CD4-positive, alpha-beta T cell treated with Interleukin-4 for 4 hours (primary cell): Measurements from ENCODE around the gene UGGT1.

Experiments
- DNase-seq: peaks from one replicate; pipeline ENCODE4 v3.0.0-alpha.2; 2020

The UGGT1 gene, protein sequence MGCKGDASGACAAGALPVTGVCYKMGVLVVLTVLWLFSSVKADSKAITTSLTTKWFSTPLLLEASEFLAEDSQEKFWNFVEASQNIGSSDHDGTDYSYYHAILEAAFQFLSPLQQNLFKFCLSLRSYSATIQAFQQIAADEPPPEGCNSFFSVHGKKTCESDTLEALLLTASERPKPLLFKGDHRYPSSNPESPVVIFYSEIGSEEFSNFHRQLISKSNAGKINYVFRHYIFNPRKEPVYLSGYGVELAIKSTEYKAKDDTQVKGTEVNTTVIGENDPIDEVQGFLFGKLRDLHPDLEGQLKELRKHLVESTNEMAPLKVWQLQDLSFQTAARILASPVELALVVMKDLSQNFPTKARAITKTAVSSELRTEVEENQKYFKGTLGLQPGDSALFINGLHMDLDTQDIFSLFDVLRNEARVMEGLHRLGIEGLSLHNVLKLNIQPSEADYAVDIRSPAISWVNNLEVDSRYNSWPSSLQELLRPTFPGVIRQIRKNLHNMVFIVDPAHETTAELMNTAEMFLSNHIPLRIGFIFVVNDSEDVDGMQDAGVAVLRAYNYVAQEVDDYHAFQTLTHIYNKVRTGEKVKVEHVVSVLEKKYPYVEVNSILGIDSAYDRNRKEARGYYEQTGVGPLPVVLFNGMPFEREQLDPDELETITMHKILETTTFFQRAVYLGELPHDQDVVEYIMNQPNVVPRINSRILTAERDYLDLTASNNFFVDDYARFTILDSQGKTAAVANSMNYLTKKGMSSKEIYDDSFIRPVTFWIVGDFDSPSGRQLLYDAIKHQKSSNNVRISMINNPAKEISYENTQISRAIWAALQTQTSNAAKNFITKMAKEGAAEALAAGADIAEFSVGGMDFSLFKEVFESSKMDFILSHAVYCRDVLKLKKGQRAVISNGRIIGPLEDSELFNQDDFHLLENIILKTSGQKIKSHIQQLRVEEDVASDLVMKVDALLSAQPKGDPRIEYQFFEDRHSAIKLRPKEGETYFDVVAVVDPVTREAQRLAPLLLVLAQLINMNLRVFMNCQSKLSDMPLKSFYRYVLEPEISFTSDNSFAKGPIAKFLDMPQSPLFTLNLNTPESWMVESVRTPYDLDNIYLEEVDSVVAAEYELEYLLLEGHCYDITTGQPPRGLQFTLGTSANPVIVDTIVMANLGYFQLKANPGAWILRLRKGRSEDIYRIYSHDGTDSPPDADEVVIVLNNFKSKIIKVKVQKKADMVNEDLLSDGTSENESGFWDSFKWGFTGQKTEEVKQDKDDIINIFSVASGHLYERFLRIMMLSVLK (N-terminal part only)

DNA sequence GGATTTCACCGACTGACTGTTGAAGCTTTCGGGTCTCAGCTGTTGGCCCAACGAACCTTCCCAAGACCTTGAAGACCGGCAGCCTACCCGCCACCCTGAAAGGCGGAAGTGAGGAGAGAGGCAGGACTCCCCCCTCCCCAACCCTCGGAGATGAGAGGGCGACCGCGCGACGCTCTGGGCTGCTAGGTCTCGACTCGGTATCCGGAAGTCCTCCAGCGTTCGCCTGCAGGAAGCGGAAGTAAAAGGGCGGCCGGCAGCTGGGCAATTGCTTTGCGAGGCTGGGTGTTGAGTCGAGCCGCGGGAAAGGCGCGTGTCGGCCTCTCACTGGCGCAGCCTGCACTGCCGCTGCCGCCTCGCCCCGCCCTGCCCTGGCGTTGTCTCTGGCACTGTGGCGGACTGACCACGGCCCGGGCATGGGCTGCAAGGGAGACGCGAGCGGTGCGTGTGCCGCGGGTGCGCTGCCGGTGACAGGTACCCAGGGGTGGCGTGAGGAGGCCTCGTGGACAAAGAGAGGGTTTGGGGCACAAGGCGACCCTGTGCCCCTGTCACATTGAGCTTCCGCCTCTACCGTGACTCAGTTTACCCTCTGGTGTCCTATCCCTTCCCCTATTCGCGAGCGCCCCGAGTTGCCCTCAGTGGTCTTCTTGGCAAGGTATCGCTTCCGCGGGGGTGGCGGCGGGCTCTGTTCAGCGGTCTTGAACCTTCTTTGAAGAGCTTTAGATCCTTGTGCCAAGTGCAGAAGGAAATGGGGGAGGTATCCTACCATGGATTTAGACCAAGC, at the start of gene UGGT1:
Gene UGGT1, plus strand, starts transcription at position 256 of the 781 bp plus-strand sequence. Its CDS starts 158 bp downstream, at position 414.
- peak; percentile 95 for DNase-seq

DNA sequence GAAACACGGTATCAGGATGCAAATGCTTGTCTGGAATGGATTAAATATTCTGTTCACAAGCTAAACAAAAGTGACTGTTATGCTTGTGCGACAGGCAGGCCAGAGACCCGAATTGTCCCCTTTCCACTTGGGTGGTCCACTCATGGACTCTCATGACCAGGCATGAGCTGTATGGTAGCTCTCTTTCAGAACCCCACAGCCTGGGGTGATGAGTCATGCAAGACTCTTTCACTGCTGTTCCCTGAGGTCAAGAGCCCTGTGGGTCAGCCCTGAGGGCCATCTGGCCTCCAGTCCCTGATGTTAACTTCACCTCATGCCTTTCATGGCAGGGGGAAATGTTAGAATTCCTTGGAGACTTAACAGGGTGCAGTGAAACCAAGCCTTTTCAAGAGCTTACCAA, 49.4 kb upstream of the UGGT1 start:
- no peak for DNase-seq

DNA sequence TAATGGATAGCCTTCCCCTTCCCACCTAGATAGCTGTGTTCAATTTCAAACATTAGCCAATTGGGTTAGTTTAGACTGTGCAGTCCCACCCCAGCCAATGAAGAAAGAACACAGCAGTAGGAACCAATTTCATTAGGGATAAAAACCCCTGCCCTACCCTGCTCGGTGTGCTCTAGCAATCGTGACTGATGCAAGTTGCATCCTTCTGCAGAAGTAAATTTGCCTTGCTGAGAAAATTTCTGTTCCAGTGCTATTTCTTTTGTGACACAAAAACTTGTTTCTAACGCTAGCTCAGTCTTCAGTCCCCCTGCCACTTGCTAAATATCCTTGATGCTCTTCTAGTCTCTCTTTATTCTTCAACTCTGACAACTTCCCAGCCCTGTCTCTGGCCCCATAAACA, 48.0 kb upstream of the UGGT1 start:
- no peak for DNase-seq

GRCh38 chr2:128053331-128053730, 37.7 kb upstream of the UGGT1 start:
- no peak for DNase-seq

- DNase-seq = no peak
Observed at GRCh38 chr2:128054104-128054885, 36.7 kb upstream of the UGGT1 start.

GRCh38 chr2:128057334-128057733, 33.7 kb upstream of the UGGT1 start:
- no peak for DNase-seq

GRCh38 chr2:128058114-128058513, 32.9 kb upstream of the UGGT1 start:
- no peak for DNase-seq

DNA sequence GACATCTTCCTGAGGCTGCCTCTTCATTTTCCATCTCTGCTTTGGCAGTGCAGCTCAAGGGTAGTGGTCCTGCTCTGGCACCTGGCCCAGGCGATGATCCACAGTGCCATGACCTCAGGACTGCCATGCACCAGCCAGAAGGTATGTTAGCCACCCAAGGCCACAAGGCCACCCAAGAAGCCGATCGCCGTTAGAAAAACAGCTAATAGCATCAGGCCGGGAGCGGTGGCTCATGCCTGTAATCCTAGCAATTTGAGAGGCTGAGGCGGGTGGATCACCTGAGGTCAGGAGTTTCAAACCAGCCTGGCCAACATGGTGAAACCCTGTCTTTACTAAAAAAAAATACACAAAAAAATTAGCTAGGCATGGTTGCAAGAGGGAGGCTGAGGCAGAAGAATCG, 28.4 kb upstream of the UGGT1 start:
- no peak for DNase-seq

DNA sequence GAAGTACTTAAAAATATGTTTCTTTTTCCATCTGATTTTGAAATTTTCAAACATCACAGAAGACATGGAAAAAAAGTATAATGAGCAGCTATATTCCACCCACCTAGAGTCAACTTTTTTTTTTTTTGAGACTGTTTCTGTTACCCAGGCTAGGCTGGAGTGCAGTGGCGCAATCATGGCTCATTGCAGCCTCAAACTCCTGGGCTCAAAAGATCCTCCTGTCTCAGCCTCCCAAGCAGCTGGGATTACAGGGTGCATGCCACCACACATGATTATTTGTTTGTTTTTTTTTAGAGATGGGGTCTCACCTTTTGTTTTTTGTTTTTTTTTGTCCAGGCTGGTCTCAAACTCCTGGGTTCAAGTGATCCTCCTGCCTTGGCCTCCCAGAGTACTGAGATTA, 26.6 kb upstream of the UGGT1 start:
- DNase-seq = no peak

DNA sequence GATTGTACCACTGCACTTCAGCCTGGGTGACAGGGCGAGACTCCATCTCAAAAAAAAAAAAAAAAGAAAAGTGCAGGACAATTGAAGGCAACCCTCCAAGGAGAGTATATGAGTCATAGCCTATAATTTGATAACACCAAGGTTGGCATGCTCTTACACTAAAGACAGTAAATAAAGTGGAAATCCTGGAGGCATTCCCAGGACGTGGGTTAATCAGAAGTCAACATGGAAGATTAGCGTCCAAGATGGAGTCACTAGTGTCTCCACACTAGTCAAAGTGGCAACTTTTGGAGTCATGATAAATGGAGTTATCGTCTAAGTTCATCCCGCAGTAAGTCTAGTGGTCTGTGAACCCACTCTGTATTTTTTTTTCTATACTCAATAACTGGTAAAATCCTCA, 21.2 kb upstream of the UGGT1 start:
- no peak for DNase-seq

DNA sequence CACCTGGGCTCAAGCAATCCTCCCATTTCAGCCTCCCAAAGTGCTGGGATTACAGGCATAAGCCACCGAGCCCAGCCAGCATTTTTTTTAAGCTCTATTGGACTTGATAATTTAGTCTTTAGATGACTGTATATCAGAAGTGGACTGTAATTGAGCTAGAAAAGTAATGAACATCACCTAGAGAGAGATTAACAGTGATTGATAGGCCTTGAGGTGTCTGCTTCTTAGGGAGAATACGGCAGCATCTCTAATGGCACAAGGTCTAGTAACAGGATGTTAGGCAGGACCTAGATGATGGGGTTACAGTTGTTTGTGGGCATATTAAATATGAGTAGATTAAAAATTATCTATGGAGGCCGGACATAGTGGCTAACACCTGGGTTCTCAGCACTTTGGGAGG, 17.7 kb upstream of the UGGT1 start:
- DNase-seq = no peak

DNA sequence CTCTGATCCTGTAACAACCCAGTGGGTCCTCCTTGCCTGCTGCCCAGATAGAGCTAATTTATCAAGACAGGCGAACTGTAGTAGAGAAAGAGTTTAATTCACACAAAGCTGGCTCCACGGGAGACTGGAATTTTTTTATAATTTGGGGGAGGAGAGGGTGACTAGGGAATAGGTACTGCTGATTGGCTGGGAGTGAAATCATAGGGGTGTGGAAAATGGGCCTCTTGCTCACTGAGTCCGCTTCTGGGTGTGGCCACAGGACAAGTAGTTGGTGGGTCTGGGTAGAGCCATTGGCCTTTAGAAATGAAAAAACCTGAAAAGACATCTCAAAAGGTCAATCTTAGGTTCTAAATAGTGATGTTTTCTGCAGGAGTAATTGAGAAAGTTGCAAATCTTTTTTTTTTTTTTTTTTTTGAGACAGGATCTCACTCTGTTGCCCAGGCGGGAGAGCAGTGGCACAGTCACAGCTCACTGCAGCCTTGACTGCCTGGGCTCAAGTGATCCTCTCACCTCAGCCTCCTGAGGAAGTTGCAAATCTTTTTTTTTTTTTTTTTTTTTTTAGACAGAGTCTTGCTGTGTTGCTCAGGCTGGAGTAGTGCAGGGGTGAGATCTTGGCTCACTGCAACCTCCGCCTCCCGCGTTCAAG, 14.4 kb upstream of the UGGT1 start:
- no peak for DNase-seq

GRCh38 chr2:128084757-128085156, 6.2 kb upstream of the UGGT1 start:
- no peak for DNase-seq

GRCh38 chr2:128086244-128086643, 4.8 kb upstream of the UGGT1 start:
- no peak for DNase-seq

DNA sequence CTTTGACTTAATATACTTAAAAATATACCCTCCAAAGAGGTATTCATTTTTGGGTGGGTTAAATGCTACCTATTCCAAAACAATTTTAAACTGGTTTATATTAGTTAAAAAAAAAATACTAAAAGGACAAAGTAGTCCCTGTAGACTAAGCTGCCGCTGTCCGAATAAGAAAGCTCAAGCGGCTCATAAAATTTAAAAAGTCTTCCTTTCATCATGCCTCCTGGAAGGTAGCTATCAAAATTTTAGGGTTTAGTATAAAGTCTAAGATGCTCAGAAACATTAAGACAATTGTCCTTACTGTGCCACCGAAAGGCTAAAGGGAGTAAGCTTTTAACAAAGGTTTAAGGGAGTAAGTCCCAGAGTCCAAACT, 440 bp upstream of the UGGT1 start:
- no peak for DNase-seq

- peak; percentile 29 for DNase-seq
Observed at GRCh38 chr2:128091726-128092080, 703 bp downstream of the UGGT1 start.

DNA sequence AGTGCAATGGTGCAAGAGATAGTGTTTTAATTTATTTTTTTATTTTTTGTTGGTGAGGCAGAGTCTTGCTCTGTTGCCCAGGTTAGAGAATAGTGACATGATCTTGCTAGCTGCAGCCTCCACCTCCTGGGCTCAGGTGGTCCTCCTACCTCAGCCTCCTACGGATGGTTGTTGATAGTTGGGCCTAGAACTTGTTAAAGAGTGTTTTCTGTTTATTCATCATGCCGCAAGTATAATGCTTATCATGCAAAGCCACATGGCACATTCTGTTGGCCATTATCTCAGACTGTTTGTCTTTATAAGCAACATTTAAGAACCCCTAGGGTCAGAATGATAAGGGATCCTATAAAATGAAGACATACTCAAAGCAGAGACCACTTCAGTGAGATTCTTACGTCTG, 1.7 kb downstream of the UGGT1 start:
- no peak for DNase-seq

- DNase-seq = no peak
Observed at GRCh38 chr2:128093762-128094161, 2.8 kb downstream of the UGGT1 start.

GRCh38 chr2:128095201-128095600, 4.2 kb downstream of the UGGT1 start:
- no peak for DNase-seq

DNA sequence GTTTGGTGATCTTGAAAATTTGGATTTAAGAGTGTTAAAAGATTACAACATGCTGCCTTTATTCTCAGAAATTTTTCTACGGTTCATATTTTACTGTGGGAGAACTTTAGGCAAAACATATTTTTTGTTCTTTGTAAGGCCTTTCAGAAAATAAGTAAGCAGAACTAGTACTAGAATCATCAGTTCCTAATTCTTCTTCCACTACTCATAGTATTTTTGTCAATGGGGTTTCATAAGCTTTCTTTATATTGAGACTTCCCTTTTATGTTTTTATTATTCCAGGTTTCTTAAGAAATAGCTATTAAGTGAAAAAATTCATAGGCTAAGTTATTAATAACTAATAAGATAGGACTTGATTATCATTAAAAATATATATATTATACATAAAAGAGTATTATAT, 12.4 kb downstream of the UGGT1 start:
- no peak for DNase-seq

GRCh38 chr2:128105072-128105471, 14.1 kb downstream of the UGGT1 start:
- DNase-seq = no peak
